HCT116 (cell line): Measurements from ENCODE around the gene FBXO15. TPM values are rescaled to one million over a fixed set of nuclear protein-coding genes. Genes with fewer than 3 reads are reported as not detected.

Source experiments
- ATAC-seq: fragments of 200-7000 bp; cut with Tn5 transposase; 2 replicates; pipeline ENCODE4 v1.9.1; 2020; ENCODE audit warnings: mild to moderate bottlenecking, moderate library complexity
- BruUV-seq: library from RNA; stranded (reverse); fragments of 400-500 nt; replicated peaks from 2 replicates; lab custom pipeline; 2021; lab: Mats Ljungman, UMichigan
- CTCF ChIA-PET: fragments of 300-600 bp; sonication (Branson Sonifier 250); formaldehyde crosslinking; loops from one replicate; lab custom pipeline; 2021; ENCODE audit warnings: antibody characterized with exemption; lab: Charles Lee
- POLR2A ChIA-PET: fragments of 300-600, 350-600 bp; sonication (Branson Sonifier 250); formaldehyde crosslinking; loops from one replicate; lab custom pipeline; 2021; ENCODE audit warnings: antibody characterized with exemption; lab: Charles Lee
- RAD21 ChIA-PET, 2 experiments: fragments of 300-600 bp; sonication (Branson Sonifier 250); formaldehyde crosslinking; loops; one replicate each; lab custom pipeline; 2023; ENCODE audit warnings: low total read pairs in 2 of 2; ENCODE audit not compliant: uncharacterized antibody in 2 of 2, unreplicated experiment in 2 of 2, low non-redundant PET in 1 of 2; lab: Charles Lee
- DNase-seq: peaks from one replicate; pipeline ENCODE4 v3.0.0-alpha.2; 2010; ENCODE audit warnings: low read depth, low spot score
- H2AFZ ChIP-seq: fragments of 200-600 bp; shearing (Covaris generic), sonication (generic); 2 replicates; pipeline ENCODE4 v1.6.1; 2017; ENCODE audit warnings: low read depth, mixed run types, mixed read lengths, antibody characterized with exemption, low read length; ENCODE audit not compliant: poor library complexity, severe bottlenecking
- H3K27ac ChIP-seq: 2 replicates; pipeline ENCODE4 v1.5.1; 2012; ENCODE audit warnings: low read depth, low read length
- H3K27me3 ChIP-seq: fragments of 200-600 bp; sonication (generic); 2 replicates; pipeline ENCODE4 v1.6.1; 2016; ENCODE audit warnings: mixed run types, low read length, mixed read lengths; ENCODE audit not compliant: insufficient read depth
- H3K36me3 ChIP-seq, 2 experiments: fragments of 200-500 bp in 1 of 2; fragments of 200-600 bp in 1 of 2; sonication (Bioruptor generic) in 1 of 2; sonication (generic) in 1 of 2; 2 replicates each; pipeline versions ENCODE4 v1.5.1 to v1.6.1; 2014 to 2016; ENCODE audit warnings: low read length in 2 of 2, inconsistent platforms in 1 of 2, mixed read lengths in 1 of 2, mixed run types in 1 of 2; ENCODE audit not compliant: insufficient read depth in 2 of 2, control insufficient read depth in 1 of 2
- H3K4me1 ChIP-seq, 2 experiments: fragments of 200-600 bp in 1 of 2; sonication (generic) in 1 of 2; 2 replicates each; pipeline versions ENCODE4 v1.5.1 to v1.6.1; 2012 to 2017; ENCODE audit warnings: low read length in 2 of 2, inconsistent platforms in 1 of 2, mild to moderate bottlenecking in 1 of 2, mixed read lengths in 1 of 2, mixed run types in 1 of 2, moderate library complexity in 1 of 2; ENCODE audit not compliant: insufficient read depth in 2 of 2, control insufficient read depth in 1 of 2
- H3K4me2 ChIP-seq: fragments of 200-600 bp; sonication (generic); 2 replicates; pipeline ENCODE4 v1.6.1; 2017; ENCODE audit warnings: mixed run types, low read length, mixed read lengths
- H3K4me3 ChIP-seq, 2 experiments: fragments of 200-600 bp in 1 of 2; sonication (generic) in 1 of 2; replicated peaks in 1 of 2; 2 replicates each; pipeline ENCODE4 v1.5.1; 2011 to 2016; ENCODE audit warnings: low read length in 2 of 2, control low read depth in 1 of 2, low read depth in 1 of 2, mild to moderate bottlenecking in 1 of 2, mixed read lengths in 1 of 2, mixed run types in 1 of 2
- H3K79me2 ChIP-seq: fragments of 200-600 bp; sonication (generic); 2 replicates; pipeline ENCODE4 v1.6.1; 2017; ENCODE audit warnings: mild to moderate bottlenecking, mixed run types, low read length, moderate library complexity, mixed read lengths; ENCODE audit not compliant: insufficient read depth
- H3K9ac ChIP-seq: fragments of 200-600 bp; sonication (generic); 2 replicates; pipeline ENCODE4 v1.6.1; 2016; ENCODE audit warnings: low read length, mixed read lengths
- H3K9me2 ChIP-seq: fragments of 200-600 bp; sonication (generic), shearing (Covaris generic); 2 replicates; pipeline ENCODE4 v1.6.1; 2017; ENCODE audit warnings: mixed run types, mild to moderate bottlenecking, moderate library complexity; ENCODE audit not compliant: insufficient read depth
- H3K9me3 ChIP-seq, 2 experiments: fragments of 200-500 bp in 1 of 2; fragments of 200-600 bp in 1 of 2; sonication (Bioruptor generic) in 1 of 2; sonication (generic) in 1 of 2; 2 replicates each; pipeline ENCODE4 v1.6.1; 2014 to 2017; ENCODE audit warnings: low read length in 2 of 2, mixed read lengths in 2 of 2, inconsistent platforms in 1 of 2, low read depth in 1 of 2, mild to moderate bottlenecking in 1 of 2, mixed run types in 1 of 2, moderate library complexity in 1 of 2; ENCODE audit not compliant: control insufficient read depth in 1 of 2, insufficient read depth in 1 of 2
- H4K20me1 ChIP-seq: fragments of 200-600 bp; sonication (generic), shearing (Covaris generic); 2 replicates; pipeline ENCODE4 v1.6.1; 2017; ENCODE audit warnings: mixed run types, mild to moderate bottlenecking, moderate library complexity; ENCODE audit not compliant: insufficient read depth
- CBX3 ChIP-seq: IDR thresholded peaks from 2 replicates; pipeline ENCODE4 v1.6.1; 2012; ENCODE audit warnings: low read depth
- EZH2 ChIP-seq: fragments of 200-600 bp; sonication (generic); IDR thresholded peaks from 2 replicates; pipeline ENCODE4 v1.6.1; 2017; ENCODE audit warnings: antibody characterized with exemption, mixed run types
- FOSL1 ChIP-seq: IDR thresholded peaks from 2 replicates; pipeline ENCODE4 v1.6.1; 2012; ENCODE audit warnings: low read depth
- RAD21 ChIP-seq: IDR thresholded peaks from 2 replicates; pipeline ENCODE4 v1.6.1; 2012; ENCODE audit warnings: low read depth, mild to moderate bottlenecking
- intact Hi-C: fragments of 100-400 bp; cut with micrococcal nuclease; formaldehyde crosslinking; loops from 2 replicates; pipeline ENCODE4 v1.10.0; 2022
- total RNA-seq: library from RNA; stranded (reverse); gene quantifications from one replicate; pipeline ENCODE4 v1.2.1, GENCODE V29; 2021; ENCODE audit not compliant: unreplicated experiment
- TF ChIP-seq, protein P1 (sequence below): IDR thresholded peaks from 2 replicates; pipeline ENCODE4 v1.6.1; 2012
- TF ChIP-seq, protein P2 (sequence below): IDR thresholded peaks from 2 replicates; pipeline ENCODE4 v1.6.1; 2012; ENCODE audit warnings: low read depth
- TF ChIP-seq, protein P3 (sequence below), 3 experiments: fragments of 200-600 bp in 1 of 3; sonication (generic) in 1 of 3; IDR thresholded peaks in 2 of 3; conservative IDR thresholded peaks in 1 of 3; 2 replicates each; pipeline ENCODE4 v1.5.1; 2012 to 2017; ENCODE audit warnings: low read depth in 2 of 3, low read length in 2 of 3, antibody characterized with exemption in 1 of 3, borderline replicate concordance in 1 of 3, control low read depth in 1 of 3, mild to moderate bottlenecking in 1 of 3, mixed read lengths in 1 of 3, mixed run types in 1 of 3, moderate library complexity in 1 of 3; ENCODE audit not compliant: insufficient read depth in 1 of 3

The FBXO15 gene
- total RNA-seq, 1 experiment from 2014 or later = 1.1 TPM

DNA sequence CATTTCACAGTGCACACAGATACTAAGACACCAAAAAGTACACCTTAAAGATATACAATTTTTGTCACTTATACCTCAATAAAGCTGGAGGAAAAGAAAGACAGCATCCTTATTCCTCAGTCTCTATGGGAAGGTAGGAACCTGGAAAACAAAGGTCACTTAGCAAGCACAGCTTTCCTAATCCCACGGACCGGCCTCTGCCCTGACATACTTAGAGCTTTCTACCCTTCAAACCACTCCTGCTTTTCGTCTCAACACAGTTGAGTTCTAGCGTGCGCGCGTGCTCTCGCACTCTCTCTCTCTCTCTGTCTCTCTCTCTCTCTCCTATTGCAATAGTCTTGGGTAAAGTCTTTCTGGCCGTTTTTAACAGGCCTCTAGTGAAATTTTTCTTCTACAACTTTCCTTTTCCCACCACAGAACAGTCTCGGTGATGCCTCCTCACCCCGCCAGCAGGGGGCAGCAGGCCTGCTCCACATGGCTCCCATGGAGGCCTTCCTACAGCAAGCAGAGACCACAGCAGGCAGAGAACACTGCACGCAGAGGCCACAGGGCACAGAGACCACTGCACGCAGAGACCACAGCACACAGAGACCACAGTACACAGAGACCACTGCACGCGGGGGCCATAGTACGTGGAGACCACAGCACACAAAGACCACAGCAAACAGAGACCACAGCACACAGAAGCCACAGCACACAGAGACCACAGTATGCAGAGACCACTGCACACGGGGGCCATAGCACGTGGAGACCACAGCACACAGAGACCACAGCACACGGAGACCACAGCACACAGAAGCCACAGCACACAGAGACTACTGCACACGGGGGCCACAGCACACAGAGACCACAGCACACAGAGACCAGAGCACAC, 106.9 kb downstream of the FBXO15 start:
- no peaks in the 10 kb centered on the region for H4K20me1 ChIP-seq
- ChIA-PET CTCF (interaction anchor here (0.6 kb wide), 1 partner anchor 10 kb away, joined by 3 read pairs; no protein-coding TSS in a partner anchor), POLR2A (no interaction called here), RAD21 (no interaction called here)
- H3K27me3 ChIP-seq = no peaks in the 10 kb centered on the region
- H3K9ac ChIP-seq = no peak overlapping the region
- no peaks in the 10 kb centered on the region for H3K79me2 ChIP-seq
- H2AFZ ChIP-seq = no peak overlapping the region
- TF ChIP-seq, protein P1, sequence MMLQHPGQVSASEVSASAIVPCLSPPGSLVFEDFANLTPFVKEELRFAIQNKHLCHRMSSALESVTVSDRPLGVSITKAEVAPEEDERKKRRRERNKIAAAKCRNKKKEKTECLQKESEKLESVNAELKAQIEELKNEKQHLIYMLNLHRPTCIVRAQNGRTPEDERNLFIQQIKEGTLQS = no peak
- TF ChIP-seq, protein P2, sequence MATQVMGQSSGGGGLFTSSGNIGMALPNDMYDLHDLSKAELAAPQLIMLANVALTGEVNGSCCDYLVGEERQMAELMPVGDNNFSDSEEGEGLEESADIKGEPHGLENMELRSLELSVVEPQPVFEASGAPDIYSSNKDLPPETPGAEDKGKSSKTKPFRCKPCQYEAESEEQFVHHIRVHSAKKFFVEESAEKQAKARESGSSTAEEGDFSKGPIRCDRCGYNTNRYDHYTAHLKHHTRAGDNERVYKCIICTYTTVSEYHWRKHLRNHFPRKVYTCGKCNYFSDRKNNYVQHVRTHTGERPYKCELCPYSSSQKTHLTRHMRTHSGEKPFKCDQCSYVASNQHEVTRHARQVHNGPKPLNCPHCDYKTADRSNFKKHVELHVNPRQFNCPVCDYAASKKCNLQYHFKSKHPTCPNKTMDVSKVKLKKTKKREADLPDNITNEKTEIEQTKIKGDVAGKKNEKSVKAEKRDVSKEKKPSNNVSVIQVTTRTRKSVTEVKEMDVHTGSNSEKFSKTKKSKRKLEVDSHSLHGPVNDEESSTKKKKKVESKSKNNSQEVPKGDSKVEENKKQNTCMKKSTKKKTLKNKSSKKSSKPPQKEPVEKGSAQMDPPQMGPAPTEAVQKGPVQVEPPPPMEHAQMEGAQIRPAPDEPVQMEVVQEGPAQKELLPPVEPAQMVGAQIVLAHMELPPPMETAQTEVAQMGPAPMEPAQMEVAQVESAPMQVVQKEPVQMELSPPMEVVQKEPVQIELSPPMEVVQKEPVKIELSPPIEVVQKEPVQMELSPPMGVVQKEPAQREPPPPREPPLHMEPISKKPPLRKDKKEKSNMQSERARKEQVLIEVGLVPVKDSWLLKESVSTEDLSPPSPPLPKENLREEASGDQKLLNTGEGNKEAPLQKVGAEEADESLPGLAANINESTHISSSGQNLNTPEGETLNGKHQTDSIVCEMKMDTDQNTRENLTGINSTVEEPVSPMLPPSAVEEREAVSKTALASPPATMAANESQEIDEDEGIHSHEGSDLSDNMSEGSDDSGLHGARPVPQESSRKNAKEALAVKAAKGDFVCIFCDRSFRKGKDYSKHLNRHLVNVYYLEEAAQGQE = no peak
- TF ChIP-seq, protein P3, sequence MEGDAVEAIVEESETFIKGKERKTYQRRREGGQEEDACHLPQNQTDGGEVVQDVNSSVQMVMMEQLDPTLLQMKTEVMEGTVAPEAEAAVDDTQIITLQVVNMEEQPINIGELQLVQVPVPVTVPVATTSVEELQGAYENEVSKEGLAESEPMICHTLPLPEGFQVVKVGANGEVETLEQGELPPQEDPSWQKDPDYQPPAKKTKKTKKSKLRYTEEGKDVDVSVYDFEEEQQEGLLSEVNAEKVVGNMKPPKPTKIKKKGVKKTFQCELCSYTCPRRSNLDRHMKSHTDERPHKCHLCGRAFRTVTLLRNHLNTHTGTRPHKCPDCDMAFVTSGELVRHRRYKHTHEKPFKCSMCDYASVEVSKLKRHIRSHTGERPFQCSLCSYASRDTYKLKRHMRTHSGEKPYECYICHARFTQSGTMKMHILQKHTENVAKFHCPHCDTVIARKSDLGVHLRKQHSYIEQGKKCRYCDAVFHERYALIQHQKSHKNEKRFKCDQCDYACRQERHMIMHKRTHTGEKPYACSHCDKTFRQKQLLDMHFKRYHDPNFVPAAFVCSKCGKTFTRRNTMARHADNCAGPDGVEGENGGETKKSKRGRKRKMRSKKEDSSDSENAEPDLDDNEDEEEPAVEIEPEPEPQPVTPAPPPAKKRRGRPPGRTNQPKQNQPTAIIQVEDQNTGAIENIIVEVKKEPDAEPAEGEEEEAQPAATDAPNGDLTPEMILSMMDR (IDR thresholded peaks at IDR 0.05 in 2 of 3, conservative IDR thresholded peaks at IDR 0.05 in 1 of 3; ENCODE audit: borderline replicate concordance in 1 of 3, insufficient read depth in 1 of 3, low read depth in 2 of 3, low read length in 2 of 3) = peak; percentile 14 to 82 (median 78); a peak in 4 of 6 replicates
- TF ChIP-seq CBX3 (no peak), FOSL1 (no peak), EZH2 (no peak), RAD21 (peak; percentile 46)
- H3K27ac ChIP-seq = no peak overlapping the region
- no peak overlapping the region for H3K4me2 ChIP-seq
- no peaks in the 10 kb centered on the region for H3K36me3 ChIP-seq
- peak; percentile 97 for ATAC-seq
- H3K9me3 ChIP-seq = no peaks in the 10 kb centered on the region
- no TSS peak for BruUV-seq
- H3K4me3 ChIP-seq = no peak overlapping the region
- H3K9me2 ChIP-seq = no peaks in the 10 kb centered on the region
- peak; percentile 4 for DNase-seq
- no peaks in the 10 kb centered on the region for H3K4me1 ChIP-seq
- intact Hi-C loops = loop anchor here (1.0 to 10.0 kb wide), 3 partner anchors 76 to 514 kb away; no protein-coding TSS in a partner anchor
